NK-92 (cell line): Measurements from ENCODE around the gene RAB3C.

Source experiments
- DNase-seq: peaks from one replicate; lab custom pipeline; 2025; ENCODE audit not compliant: unreplicated experiment; lab: John Stamatoyannopoulos, UW

The RAB3C gene

DNA sequence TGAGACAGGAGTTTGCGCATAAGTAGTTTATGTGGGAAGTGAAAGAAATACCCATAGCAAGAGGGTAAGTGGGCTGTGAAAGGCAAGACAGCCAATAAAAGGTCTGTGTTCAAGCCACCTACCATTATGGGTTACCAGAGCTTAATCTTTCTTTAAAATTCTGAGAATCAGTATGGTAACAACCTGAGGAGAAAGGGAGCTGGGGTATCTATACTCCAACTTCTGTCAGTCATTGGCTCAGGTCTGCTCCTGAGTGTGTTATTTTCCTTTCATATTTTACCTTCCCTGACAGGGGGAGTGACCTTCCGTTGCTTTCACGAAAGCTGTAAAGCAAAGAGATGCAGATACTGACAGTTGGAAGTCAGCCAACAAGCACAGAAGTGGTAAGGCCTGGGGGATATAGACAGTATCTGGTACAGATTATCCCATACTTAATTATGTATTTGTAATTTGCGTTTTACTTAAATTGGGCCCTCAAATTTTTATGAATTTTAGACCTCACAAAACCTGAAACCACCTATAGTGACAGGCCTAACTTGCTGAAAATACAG, 233.4 kb downstream of the RAB3C start:
- no peak for DNase-seq

DNA sequence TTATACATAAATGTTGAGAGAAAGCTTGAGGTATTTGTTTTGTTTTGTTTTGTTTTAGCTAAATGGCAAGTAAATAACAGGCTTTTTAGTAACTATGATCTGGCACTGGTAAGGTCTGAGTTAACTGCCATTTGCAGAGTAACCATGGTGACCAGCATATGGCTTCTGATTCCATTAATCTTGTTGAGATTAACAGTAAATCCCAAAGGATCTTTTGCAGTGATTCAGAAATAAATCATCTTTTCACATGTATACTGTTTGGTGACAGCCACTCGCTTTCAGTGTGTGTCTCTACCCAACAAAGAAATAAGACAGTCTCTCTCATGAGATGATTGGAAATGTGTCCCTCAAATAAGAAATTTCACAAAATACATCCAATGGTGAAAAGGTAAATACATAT, 235.6 kb downstream of the RAB3C start:
- DNase-seq, result no peak

DNA sequence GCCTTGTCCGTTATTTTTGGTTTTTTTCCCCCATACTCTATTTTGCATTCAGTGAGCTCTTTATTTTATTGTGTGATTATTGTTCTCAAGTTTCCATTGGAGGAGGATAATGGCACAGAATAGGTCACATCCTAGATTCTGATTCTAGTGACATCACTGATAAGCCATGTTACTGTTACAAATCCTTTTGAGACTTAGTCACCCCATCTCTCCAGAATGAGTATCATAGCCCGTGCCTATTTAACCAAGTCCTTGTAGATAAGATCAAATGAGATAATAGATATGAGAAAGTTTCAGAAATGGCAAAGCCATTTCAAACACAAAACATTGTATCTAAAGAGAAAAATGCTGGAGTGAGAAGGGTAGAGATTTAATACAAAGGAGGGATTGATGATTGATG, 242.6 kb downstream of the RAB3C start:
- DNase-seq, result no peak

DNA sequence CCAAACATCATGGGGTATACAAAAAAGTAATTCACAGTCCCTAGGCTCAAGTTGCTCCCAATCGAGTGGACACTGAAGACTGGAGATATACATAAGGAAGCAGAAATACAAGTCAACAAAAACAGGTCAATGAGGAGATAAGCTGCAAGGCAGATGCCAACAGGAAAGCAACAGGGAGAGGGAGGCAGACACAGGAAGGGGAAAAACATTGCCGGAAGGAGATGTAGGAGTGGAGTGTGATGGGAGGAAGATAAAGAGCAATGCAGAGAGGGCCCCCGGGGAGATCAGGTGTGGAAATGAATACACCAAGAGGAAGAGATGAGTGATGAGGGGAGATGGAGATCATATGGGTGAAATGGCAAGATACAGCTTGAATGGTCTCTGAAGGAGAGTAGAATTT, 243.0 kb downstream of the RAB3C start:
- no peak for DNase-seq

DNA sequence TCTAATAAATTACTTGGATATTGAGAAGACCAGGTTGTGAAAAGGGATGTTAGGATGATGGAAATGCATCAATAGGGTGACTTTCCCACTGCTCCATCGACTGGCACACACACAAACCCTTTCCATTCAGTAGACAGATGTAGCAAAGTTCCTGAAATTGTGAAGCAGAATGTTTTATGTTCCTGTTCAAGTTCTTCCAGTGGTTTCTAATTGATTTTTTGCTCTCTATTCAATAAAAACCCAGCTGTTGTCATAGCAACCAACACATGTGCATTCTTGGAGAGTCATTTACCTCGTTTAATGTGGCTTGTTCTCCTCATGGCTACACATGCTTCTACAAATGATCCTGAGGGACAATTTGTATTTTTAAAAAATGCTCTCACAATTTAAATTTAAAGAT, 244.6 kb downstream of the RAB3C start:
- no peak for DNase-seq

DNA sequence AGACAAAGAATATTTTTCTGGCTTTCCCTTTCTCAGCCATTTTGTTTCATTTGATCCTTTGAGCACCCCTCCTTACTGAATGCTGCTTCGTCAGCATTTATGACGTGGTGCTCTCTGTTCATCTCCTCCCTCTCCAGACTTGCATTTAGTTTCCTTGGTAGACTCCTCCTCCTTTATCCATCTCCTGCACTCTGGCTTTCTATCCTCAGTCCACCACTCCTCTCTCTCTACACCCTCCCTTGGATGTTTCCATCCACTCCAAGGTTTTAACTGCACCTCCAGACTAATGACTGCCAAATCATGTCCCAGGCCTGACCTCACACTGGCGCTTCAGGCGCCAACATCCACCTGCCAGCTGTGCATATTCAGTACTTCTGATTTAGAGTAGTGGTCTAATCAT, 245.4 kb downstream of the RAB3C start:
- DNase-seq, result no peak

DNA sequence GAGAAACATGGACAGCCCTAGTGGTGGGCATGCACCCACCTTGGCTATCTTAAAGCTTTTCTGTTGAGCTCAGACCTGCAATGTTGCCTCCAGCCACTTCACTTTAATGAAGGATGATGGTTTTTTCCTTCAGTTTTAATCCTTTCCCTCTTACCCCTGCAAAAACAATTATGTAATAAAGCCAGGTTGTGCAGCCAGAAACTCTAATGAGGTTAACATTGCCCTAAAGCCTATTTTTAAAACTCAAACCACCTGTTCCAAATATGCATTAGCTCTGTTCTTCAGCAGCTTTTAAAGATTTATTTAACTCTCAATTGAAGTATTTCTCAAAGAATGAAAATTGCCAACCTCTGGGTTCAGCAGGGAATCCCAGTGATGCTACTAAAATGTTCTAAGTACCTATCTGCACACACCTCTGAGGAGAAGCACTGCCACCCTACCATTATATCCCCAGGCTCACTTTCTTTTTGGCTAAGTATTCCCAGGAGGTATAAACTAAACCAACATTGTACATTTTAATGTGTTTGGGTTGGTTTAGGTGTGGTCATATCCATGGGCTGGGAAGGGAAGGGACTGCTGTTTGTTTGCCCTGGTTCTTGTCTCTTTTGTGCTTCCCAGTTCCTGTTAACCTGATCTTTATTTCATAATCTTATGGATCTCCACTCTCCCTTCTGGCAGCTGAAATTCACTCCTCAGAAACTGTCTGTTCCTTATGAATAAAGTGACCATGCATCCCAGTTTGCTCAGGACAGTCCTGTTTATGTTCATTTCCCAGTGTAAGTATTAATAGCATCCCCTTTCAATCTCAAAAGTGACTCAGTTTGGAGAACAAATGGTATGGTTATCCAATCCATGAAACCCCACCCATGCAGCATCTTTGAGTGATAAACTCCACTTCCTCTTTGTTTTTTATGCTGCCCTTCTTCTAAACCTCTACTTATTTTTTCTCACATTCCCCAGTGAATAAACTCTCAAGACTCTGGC, 251.7 kb downstream of the RAB3C start:
- DNase-seq, result no peak

DNA sequence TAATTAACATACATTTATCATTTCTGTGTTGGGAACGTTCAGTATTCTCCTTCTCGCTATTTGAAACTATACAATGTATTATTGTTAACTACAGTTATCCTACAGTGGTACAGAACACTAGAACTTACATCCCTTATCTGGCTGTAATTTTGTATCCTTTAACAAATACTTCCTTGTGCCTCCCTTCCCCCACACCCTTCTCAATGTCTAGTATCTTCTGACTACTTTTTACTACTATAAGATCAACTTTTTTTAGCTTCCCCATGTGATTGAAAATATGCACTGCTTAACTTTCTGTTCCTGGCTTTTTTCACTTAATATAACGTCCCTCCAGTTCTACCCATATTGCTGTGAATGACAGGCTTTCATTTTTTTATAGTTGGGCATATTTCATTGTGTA, 253.5 kb downstream of the RAB3C start:
- DNase-seq, result no peak

DNA sequence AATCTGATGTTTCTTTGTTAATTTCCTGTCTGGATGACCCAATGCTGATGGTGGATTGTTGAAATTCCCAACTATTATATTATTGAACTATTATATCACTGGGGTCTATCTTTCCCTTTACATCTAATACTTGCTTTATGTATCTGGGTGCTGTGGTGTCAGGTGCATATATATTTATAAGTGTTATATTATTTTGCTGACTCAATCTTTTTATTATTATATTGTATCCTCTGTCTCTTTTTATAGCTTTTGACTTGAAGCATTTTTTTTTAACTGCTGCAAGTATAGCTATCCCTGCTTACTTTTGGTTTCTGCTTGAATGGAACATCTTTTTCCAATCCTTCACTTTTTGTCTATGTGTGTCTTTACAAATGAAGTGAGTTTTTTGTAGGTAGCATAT, 255.9 kb downstream of the RAB3C start:
- DNase-seq, result no peak

DNA sequence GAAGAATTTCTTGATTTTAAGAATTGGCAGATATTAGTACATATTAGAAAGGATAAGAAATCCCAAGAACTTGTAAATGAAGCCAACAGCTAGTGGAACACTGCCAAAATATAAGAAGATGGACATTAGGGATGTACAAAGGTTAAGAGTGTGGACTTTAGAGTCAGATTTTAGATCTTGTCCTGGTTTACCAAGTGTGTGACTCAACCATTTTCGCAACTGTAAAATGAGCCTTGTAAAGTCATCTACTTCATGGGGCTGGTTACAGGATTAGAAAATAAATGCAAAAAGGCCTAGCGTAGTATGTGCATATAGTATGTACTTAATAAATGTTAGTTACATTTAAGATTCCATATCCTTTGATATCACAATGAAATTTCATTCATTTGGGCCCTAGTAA, 260.0 kb downstream of the RAB3C start:
- no peak for DNase-seq

DNA sequence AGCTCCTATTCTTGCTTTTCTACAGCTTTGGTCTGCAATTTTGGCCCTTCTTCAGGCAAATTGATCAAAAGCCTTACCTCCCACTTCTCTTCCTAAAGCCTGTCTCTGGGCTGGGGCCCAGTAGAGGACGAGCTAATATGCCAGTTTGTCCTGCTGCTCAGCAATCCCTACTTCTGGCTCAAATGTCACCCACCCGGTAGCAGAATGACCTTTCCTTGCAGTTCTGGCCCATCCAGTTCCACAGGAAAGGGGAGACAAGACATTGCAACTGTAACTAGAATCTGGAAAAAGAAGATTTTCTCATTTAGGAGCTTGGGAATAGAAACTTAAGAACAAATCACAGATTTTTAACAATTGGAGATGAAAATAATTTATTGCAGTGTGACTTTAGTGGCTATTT, 261.5 kb downstream of the RAB3C start:
- DNase-seq, result no peak

DNA sequence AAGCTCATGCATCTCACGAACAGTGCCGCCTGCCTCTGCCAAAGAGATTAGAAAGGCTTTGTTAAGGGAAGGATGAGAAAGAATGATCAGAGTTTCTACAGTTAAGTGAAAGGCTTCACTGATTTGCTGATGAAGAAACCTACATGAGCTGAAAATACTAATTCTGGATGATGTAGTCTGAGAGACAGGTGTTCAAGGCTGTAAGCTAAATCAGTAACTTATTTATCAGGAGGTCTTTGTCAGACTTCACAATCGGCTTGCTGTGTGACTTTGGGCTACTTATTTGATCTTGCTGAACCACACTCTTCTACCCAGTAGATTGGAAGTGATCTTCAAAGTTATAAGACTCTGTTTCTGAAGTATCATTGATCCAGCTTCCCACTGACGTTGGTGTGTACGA, 264.2 kb downstream of the RAB3C start:
- DNase-seq, result no peak

DNA sequence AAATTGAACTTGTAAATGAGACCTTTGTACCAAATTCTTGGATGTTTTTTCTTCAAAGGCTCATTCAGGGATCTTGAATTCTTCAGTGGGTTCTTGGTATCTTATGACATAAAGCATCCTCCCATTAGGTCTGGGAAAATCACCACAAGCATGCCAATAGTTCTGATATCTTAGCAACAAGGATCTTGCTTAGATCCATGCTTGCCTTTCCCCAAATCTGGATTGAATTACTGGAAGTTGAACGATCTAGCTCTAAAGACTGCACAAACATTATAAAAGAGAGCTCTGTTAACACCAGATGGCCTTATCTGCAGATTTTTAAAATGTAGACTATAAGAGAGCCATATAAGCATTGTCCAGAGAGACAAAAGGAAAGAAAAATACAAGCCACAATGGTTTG, 266.3 kb downstream of the RAB3C start:
- no peak for DNase-seq

DNA sequence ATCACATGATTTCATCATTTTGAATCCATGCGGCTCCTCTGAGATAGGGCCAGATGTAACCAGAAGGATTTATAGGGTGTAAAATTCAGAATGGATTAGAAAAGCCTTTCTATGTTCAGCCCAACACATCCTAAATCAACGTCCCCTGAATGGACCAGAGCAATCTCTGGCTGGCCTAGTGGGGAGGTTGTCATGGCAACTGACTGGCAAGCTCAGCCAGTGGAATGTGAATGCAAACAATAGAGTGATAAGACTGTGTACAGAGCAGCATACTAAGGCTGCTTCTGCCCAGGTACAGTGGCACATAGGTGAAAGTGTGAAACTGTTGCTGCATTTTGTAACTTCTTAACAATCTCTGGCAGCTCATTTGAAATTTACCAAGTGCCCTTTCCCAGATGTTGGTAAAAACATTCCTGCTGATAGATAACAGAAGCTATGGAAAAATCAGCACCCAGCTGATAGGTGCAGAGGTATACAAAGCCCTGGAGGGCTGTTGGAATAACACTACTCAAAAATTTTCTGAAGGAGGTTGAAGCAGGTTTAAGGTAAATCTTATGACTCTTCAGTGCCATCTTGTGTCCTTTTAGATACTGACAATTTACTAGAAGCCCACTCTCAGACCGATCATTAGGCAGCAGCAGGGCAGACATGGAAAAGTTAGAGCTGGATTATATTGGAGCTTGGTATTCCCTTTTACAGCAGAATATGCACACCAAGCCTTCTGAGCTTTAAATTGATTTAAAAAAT, 267.2 kb downstream of the RAB3C start:
- DNase-seq, result no peak

DNA sequence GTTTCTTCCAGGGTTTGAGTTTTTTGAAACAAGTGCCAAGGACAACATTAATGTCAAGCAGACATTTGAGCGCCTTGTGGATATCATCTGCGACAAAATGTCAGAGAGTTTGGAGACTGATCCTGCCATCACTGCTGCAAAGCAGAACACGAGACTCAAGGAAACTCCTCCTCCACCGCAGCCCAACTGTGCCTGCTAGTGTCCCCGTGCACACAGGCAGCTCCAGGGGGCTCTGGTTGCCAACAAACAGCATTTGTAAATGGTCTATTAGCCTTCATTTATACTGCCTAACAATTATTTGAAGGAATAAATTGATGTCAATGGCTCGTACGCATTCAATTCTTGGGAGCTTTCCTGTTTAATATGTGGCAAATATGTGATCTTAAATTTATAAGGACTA, 268.3 kb downstream of the RAB3C start:
- no peak for DNase-seq

DNA sequence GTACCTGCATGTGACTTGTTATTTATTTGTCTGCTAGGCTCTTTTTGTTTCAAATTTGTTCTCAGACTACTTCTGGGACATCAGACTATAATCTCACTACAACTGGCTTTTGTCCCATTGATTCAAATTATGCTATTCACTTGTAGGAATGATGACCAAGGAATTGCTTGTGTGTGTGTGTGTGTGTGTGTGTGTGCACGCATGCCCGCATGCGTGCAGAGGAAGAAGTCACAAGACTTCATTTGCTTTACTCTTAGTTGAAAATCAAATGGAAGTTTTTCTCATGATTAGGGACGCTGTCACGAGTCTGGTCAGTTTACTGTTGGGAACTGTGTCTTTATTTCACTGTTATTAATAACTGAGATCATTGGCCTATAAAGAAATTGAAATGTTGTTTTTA, 268.7 kb downstream of the RAB3C start:
- no peak for DNase-seq

DNA sequence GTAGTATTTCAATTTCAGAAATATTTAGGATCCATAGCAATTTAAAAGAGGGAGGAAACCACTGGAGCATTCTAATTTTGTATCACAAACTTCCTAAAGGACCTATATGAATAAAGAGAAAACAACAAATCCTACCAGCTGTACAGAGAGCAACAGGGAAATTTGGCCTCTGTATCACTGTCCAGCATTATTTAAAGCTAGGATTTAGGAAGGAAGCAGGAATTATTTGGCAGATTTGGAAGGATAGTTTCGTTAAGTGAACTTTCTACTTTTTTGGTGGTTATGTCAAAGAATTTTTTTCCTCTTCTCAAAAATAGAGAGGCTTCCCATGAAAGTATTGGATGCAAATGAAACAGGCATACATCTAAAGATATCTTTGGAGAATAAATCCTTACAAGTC, 269.7 kb downstream of the RAB3C start:
- no peak for DNase-seq

DNA sequence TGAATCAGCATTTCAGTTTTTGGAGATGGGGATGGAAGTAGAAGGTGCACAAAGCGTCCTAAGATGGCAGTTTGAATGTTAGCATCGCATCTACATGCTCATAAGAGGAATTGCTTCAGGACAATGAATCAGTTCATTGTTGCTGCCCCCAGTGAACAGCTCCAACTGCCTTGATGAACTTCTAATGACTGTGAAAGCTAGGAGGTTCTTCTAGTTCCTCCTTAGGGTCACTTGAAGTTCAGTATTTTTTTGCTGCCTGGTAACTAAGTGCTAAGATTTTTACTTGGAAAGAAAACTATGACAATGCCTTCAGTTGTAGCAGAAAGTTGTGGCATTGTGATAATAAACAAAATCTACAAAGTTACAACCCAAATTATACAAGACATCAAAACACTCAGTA, 271.6 kb downstream of the RAB3C start:
- no peak for DNase-seq

DNA sequence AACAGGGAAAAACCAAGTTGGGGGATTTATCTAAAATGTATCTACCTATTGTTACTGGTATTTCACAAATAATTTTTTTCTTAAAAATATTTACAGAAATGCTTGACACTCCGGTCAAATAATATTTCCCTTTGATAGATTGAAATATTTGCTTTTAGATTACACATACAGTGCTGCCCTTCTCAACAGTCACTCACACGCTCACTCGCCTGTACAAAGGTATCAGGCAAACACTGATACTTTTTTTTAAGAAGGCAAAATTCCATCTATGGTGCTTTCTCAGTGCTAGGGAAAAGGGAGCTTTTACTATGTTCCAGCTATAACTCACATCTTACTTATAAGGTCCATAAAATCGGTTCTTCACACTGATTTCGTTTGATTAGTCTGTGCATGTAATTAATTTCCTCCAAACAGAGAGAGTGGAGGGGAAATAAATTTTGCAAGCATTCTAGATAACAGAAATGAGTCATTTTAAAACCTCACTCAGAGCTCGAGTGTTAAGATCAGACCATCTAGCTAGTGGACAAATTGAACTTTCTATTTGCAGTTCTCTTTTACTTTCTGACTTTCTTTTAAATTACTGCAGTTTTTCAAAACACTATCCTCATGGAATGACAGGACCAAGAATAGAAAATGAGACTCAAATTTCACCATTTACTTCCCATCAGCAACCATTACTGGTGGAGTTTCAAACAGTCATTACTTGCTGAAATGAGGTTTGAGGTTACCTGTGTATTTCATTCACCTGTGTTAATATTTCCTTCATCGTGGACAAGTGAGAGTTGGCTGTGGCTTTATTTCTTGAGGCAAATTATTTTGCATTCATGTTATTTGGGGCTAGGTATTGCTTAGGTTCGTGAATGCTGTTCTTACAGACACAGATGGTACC, 273.2 kb downstream of the RAB3C start:
- DNase-seq, result no peak

DNA sequence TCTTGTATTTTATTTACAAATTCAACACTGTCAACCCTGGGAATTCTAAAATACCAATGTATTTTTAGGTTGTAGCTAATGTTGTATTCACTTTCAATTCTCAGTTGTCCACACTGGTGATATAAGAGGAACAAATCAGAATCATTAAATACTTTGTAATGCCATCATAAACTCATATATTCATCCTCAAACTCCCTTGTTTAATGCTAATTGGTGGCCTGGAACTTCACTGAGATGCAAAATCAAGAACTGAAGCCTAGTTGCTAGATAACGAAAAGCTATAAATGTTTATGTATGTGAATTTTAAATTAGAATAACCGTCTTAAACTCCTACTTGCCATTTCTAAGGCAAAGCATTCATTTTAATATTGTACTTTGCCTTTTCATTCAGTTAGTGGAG, 274.7 kb downstream of the RAB3C start:
- no peak for DNase-seq

DNA sequence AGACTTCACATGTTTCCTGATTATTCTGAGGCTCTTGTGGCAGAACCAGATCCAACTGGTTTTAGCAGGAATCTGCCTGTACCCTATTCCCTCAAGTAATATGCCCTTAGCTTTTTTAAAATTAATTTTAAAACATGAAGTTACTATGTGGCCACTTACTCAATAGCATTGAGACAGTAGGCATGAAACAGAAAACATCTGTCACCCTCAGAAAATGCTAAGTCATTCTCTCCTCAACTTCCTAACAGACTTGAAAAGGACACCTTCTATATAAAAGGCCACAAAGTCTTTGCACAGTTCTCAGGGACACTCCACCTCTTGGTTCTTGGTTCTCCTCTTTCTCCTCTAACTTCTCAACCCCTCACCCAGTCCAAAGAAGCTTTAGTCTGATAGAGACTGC, 277.8 kb downstream of the RAB3C start:
- DNase-seq, result no peak
